HepG2 (cell line): ENCODE results near the gene DDX59. TPM values are rescaled to one million over a fixed set of nuclear protein-coding genes. Genes with fewer than 3 reads are reported as not detected.

Source experiments
- AHR ChIP-seq: IDR thresholded peaks from 2 replicates; pipeline ENCODE4 v1.6.1; 2018; ENCODE audit warnings: missing genetic modification reagents, missing compliant biosample characterization
- DDIT3 ChIP-seq: sonication (generic); formaldehyde crosslinking; IDR thresholded peaks from 2 replicates; pipeline ENCODE4 v1.4.0; 2020; ENCODE audit warnings: mild to moderate bottlenecking, missing genetic modification reagents
- EZH2 ChIP-seq: conservative IDR thresholded peaks from 2 replicates; pipeline ENCODE4 v1.6.1; 2012; ENCODE audit warnings: mild to moderate bottlenecking, low read depth, low read length, moderate library complexity
- HNF1B ChIP-seq: sonication (generic); formaldehyde crosslinking; IDR thresholded peaks from 2 replicates; pipeline ENCODE4 v1.5.1; 2020; ENCODE audit warnings: mild to moderate bottlenecking, moderate library complexity, missing genetic modification reagents
- HOXA7 ChIP-seq: sonication (generic); formaldehyde crosslinking; IDR thresholded peaks from 2 replicates; pipeline ENCODE4 v1.8.1; 2022; ENCODE audit warnings: mild to moderate bottlenecking, missing genetic modification reagents, moderate library complexity
- HOXA9 ChIP-seq: sonication (generic); formaldehyde crosslinking; IDR thresholded peaks from 2 replicates; pipeline ENCODE4 v1.8.1; 2022; ENCODE audit warnings: missing genetic modification reagents, mild to moderate bottlenecking, moderate library complexity, borderline replicate concordance
- MIXL1 ChIP-seq: IDR thresholded peaks from 2 replicates; pipeline ENCODE4 v1.6.1; 2016
- REL ChIP-seq: sonication (generic); formaldehyde crosslinking; conservative IDR thresholded peaks from 2 replicates; pipeline ENCODE4 v1.8.0; 2022; ENCODE audit warnings: mild to moderate bottlenecking, missing genetic modification reagents, moderate library complexity
- SETDB1 ChIP-seq: sonication (generic); formaldehyde crosslinking; IDR thresholded peaks from 2 replicates; pipeline ENCODE4 v1.5.1; 2020; ENCODE audit warnings: missing genetic modification reagents, mild to moderate bottlenecking, borderline replicate concordance
- ZBTB7A ChIP-seq: sonication (generic); formaldehyde crosslinking; IDR thresholded peaks from 2 replicates; pipeline ENCODE4 v1.8.0; 2022; ENCODE audit warnings: mild to moderate bottlenecking, missing genetic modification reagents
- ZNF17 ChIP-seq: sonication (generic); formaldehyde crosslinking; IDR thresholded peaks from 2 replicates; pipeline ENCODE4 v1.5.0; 2020; ENCODE audit warnings: mild to moderate bottlenecking, missing genetic modification reagents
- ZNF431 ChIP-seq: sonication (generic); formaldehyde crosslinking; IDR thresholded peaks from 2 replicates; pipeline ENCODE4 v1.9.0; 2022; ENCODE audit warnings: missing genetic modification reagents, low read depth, mild to moderate bottlenecking, borderline replicate concordance
- ZNF503 ChIP-seq: sonication (generic); formaldehyde crosslinking; IDR thresholded peaks from 2 replicates; pipeline ENCODE4 v1.4.0; 2020; ENCODE audit warnings: missing genetic modification reagents
- ZNF512 ChIP-seq: sonication (generic); formaldehyde crosslinking; IDR thresholded peaks from 2 replicates; pipeline ENCODE4 v1.4.0; 2020; ENCODE audit warnings: mild to moderate bottlenecking, missing genetic modification reagents
- ZNF563 ChIP-seq: sonication (generic); formaldehyde crosslinking; IDR thresholded peaks from 2 replicates; pipeline ENCODE4 v1.8.0; 2022; ENCODE audit warnings: mild to moderate bottlenecking, moderate library complexity, missing genetic modification reagents
- ZNF704 ChIP-seq: sonication (generic); formaldehyde crosslinking; IDR thresholded peaks from 2 replicates; pipeline ENCODE4 v1.8.1; 2023; ENCODE audit warnings: mild to moderate bottlenecking, inconsistent platforms, moderate library complexity, missing genetic modification reagents, borderline replicate concordance
- polyA plus RNA-seq, 8 experiments: library from polyadenylated mRNA; depleted of rRNA in 3 of 8; stranded (reverse) in 7 of 8; unstranded in 1 of 8; fragments of >200 nt; fragmentation: Illumina TruSeq in 4 of 8; extraction: Trizol in 4 of 8; gene quantifications; 2 replicates each; pipeline versions ENCODE4 v1.2.1 to v1.2.3, GENCODE V29; 2011 to 2016; ENCODE audit warnings: low read depth in 4 of 8, missing spikeins in 1 of 8, mixed read lengths in 1 of 8; ENCODE audit not compliant: insufficient read depth in 1 of 8
- total RNA-seq, 5 experiments: library from RNA; depleted of rRNA; stranded (reverse); fragments of >200 nt; fragmentation: Illumina TruSeq; extraction: Trizol; gene quantifications; 2 replicates each; pipeline ENCODE4 v1.2.3, GENCODE V29; 2016; ENCODE audit warnings: low read depth in 1 of 5
- TF ChIP-seq, protein P1 (sequence below): sonication (generic); formaldehyde crosslinking; IDR thresholded peaks from 2 replicates; pipeline ENCODE4 v1.4.0; 2020; ENCODE audit warnings: missing genetic modification reagents

The DDX59 gene
- total and polyA plus RNA-seq, 2 of the 13 experiments (the other 11 are each of a cell fraction or from before 2014, with no cell fraction given), result 12.1 to 14.8 TPM

- TF ChIP-seq, protein P1, sequence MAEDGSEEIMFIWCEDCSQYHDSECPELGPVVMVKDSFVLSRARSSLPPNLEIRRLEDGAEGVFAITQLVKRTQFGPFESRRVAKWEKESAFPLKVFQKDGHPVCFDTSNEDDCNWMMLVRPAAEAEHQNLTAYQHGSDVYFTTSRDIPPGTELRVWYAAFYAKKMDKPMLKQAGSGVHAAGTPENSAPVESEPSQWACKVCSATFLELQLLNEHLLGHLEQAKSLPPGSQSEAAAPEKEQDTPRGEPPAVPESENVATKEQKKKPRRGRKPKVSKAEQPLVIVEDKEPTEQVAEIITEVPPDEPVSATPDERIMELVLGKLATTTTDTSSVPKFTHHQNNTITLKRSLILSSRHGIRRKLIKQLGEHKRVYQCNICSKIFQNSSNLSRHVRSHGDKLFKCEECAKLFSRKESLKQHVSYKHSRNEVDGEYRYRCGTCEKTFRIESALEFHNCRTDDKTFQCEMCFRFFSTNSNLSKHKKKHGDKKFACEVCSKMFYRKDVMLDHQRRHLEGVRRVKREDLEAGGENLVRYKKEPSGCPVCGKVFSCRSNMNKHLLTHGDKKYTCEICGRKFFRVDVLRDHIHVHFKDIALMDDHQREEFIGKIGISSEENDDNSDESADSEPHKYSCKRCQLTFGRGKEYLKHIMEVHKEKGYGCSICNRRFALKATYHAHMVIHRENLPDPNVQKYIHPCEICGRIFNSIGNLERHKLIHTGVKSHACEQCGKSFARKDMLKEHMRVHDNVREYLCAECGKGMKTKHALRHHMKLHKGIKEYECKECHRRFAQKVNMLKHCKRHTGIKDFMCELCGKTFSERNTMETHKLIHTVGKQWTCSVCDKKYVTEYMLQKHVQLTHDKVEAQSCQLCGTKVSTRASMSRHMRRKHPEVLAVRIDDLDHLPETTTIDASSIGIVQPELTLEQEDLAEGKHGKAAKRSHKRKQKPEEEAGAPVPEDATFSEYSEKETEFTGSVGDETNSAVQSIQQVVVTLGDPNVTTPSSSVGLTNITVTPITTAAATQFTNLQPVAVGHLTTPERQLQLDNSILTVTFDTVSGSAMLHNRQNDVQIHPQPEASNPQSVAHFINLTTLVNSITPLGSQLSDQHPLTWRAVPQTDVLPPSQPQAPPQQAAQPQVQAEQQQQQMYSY (CRISPR knock-in tag), result peak; percentile 99
- no peak for TF ChIP-seq DDIT3 (CRISPR knock-in tag)
- peak; percentile 58 for TF ChIP-seq ZNF431 (CRISPR knock-in tag)
- TF ChIP-seq REL (CRISPR knock-in tag), result no peak
- TF ChIP-seq HOXA9 (CRISPR knock-in tag), result 0 out of 2 replicates have a peak, but pooled peaks have one; percentile 38
- TF ChIP-seq AHR (CRISPR knock-in tag), result peak; percentile 77; the same call in 1 of the 2 replicates
- no peak for TF ChIP-seq ZNF17
- TF ChIP-seq HNF1B (CRISPR knock-in tag), result no peak
- TF ChIP-seq SETDB1 (CRISPR knock-in tag), result no peak
- peak; percentile 83; the same call in 1 of the 2 replicates for TF ChIP-seq ZNF704 (CRISPR knock-in tag)
- no peak for TF ChIP-seq ZNF512
- peak; percentile 84 for TF ChIP-seq ZNF563 (CRISPR knock-in tag)
- no peak for TF ChIP-seq HOXA7 (CRISPR knock-in tag)
- TF ChIP-seq MIXL1 (CRISPR knock-in tag), result no peak
- peak; percentile 81 for TF ChIP-seq ZNF503 (CRISPR knock-in tag)
- no peak; the same call in 1 of the 2 replicates for TF ChIP-seq ZBTB7A (CRISPR knock-in tag)
- no peak for TF ChIP-seq EZH2
Measured at GRCh38 chr1:200669314-200670241, at the start of gene DDX59 (continued).
